ENCODE results near the gene CD9.

- TF ChIP-seq CTCF (IDR thresholded peaks at IDR 0.05) (no peak), EZH2phosphoT487 (IDR thresholded peaks at IDR 0.05; ENCODE audit: borderline replicate concordance, low read depth) (no peak), NRF1 (IDR thresholded peaks at IDR 0.05; ENCODE audit: low read depth, low read length) (no peak), POLR2AphosphoS5 (IDR thresholded peaks at IDR 0.05; ENCODE audit: low read depth, low read length) (no peak), MAX (IDR thresholded peaks at IDR 0.05; ENCODE audit: low read depth) (no peak), RAD21 (IDR thresholded peaks at IDR 0.05; ENCODE audit: low read length) (no peak), TEAD4 (IDR thresholded peaks at IDR 0.05; ENCODE audit: borderline replicate concordance, insufficient read depth) (no peak), EP300 (IDR thresholded peaks at IDR 0.05; ENCODE audit: borderline replicate concordance in 1 of 2, low read depth in 1 of 2, low read length in 1 of 2) (peak in 1 of 2 experiments; percentile 21; a peak in 1 of 4 replicates), CHD2 (IDR thresholded peaks at IDR 0.05; ENCODE audit: low read length, partially characterized antibody) (no peak), USF2 (IDR thresholded peaks at IDR 0.05; ENCODE audit: borderline replicate concordance, low read depth, low read length) (no peak)
These were observed 19.7 kb upstream of the CD9 start for GRCh38 chr12:6180268-6181051.
